Stimulated activated naive CD8-positive, alpha-beta T cell treated with anti-CD3 and anti-CD28 coated beads, Interleukin-15, Interleukin-2, amounts not matched to agents 100 ng/mL and 50 ng/mL, for 24 hours (primary cell): ENCODE results near the gene SLC25A44.

Experiments used
- H3K27ac Mint-ChIP-seq: one replicate; pipeline ENCODE4 v1.8.0; 2021; ENCODE audit warnings: mild to moderate bottlenecking, mixed read lengths
- H3K27me3 Mint-ChIP-seq: one replicate; pipeline ENCODE4 v1.8.0; 2021; ENCODE audit warnings: mixed read lengths
- H3K36me3 Mint-ChIP-seq: one replicate; pipeline ENCODE4 v1.8.0; 2021; ENCODE audit warnings: low read depth, mixed read lengths
- H3K4me1 Mint-ChIP-seq: one replicate; pipeline ENCODE4 v1.8.0; 2021; ENCODE audit warnings: low read depth, mixed read lengths
- H3K4me3 Mint-ChIP-seq: one replicate; pipeline ENCODE4 v1.8.0; 2021; ENCODE audit warnings: mild to moderate bottlenecking, mixed read lengths
- H3K9me3 Mint-ChIP-seq: one replicate; pipeline ENCODE4 v1.8.0; 2021; ENCODE audit warnings: mixed read lengths

The SLC25A44 gene

DNA sequence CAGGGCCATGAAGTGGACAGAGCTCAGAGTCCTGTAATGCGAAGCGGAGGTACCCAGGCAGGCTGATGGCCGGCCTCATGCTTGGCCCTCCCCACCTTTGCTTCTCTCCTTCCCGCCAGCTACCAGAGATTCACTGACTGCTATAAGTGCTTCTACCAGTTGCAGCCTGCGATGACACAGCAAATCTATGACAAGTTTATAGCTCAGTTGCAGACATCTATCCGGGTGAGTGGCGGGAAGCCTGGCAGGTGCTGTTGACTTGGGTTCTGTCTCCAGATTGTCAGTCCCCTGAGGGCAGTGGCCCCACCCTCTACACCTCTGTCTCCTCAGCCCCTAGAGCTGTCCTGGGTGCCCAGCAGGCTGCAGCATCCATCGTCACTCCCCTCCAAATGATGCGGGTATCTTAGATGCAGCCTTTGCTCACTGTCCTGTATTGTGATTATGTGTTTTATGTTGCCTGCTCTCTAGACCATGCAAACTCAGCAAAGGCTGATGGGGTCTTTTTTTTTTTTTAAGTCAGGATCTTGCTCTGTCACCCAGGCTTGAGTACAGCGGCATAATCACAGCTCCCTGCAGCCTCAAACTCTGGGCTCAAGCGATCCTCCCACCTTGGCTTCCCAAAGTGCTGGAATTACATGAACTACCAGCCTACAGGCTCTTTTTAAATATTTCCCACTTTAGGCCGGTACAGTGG is 38.4 kb downstream of the SLC25A44 start:
- Mint-ChIP-seq H3K27ac (no peak overlapping the region), H3K36me3 (peaks cover 46% of the 10 kb centered on the region), H3K4me1 (peaks cover 11% of the 10 kb centered on the region)

DNA sequence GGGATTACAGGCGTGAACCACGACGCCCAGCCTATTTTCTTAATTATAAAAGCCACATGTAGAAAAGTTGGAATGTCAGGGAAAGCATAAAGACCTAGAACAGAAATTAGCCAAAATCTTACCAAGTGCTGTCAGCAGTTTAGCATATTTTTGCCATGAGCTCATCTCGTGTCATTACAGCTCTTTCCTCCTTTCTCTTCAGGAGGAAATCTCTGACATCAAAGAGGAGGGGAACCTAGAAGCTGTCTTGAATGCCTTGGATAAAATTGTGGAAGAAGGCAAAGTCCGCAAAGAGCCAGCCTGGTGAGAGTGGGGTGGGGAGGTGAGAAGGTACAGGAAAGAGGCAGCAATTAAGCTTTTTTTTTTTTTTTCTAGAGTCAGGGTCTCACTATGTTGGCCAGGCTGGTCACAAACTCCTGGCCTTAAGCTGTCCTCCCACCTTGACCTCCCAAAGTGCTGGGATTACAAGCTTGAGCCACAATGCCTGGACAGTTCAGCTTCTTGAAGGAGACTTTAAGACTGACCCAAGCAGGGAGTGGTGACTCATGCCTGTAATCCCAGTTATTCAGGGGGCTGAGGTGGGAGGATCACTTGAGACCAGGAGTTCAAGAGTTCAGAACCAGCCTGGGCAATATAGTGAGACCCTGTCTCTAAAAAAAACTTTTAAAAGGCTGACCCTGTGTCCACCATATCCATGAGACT is 39.7 kb downstream of the SLC25A44 start:
- Mint-ChIP-seq H3K4me3 (no peak overlapping the region), H3K9me3 (no peaks in the 10 kb centered on the region), H3K4me1 (peaks cover 16% of the 10 kb centered on the region), H3K36me3 (peaks cover 52% of the 10 kb centered on the region), H3K27me3 (no peaks in the 10 kb centered on the region), H3K27ac (no peak overlapping the region)

More for the DNA sequence above, 38.4 kb downstream of the SLC25A44 start:
- H3K4me3 Mint-ChIP-seq = no peak overlapping the region
- H3K27me3 Mint-ChIP-seq = no peaks in the 10 kb centered on the region
- H3K9me3 Mint-ChIP-seq = no peaks in the 10 kb centered on the region

DNA sequence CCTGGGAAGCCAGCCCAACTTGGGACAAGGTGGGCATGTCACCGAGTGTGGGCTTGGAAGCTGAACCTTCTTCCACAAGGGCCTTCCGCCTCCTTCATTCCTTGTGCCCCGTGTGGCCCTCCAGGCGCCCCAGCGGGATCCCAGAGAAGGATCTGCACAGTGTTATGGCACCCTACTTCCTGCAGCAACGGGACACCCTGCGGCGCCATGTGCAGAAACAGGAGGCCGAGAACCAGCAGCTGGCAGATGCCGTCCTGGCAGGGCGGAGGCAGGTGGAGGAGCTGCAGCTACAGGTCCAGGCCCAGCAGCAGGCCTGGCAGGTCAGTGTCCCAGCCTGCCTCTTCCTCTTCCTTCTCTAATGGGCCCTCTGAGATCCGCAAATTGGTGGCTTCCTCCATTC is 42.3 kb downstream of the SLC25A44 start:
- Mint-ChIP-seq H3K4me3 (no peak overlapping the region), H3K27ac (no peak overlapping the region), H3K27me3 (no peaks in the 10 kb centered on the region), H3K36me3 (peaks cover 57% of the 10 kb centered on the region), H3K4me1 (peaks cover 13% of the 10 kb centered on the region), H3K9me3 (no peaks in the 10 kb centered on the region)

DNA sequence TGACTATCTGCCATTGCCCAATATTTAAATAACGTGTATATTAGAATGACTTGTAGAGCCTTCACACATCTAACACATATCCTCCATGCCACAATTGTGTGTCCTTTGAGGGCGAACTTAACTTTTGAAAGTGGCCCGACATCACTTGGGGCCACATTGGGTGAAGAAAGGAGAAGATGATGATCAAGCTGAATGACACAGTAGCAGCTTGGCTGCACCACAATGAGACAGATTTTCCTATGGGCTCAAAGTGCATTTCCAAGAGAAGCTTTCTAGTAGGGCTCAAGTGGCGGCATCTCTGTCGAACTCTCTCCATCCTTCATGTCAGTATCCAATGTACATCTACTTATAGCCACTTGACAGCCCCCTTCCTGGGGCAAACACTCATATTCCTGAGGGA is 44.3 kb downstream of the SLC25A44 start:
- H3K27ac Mint-ChIP-seq = peak overlapping the region; percentile 79
- H3K4me1 Mint-ChIP-seq = peaks cover 13% of the 10 kb centered on the region
- no peaks in the 10 kb centered on the region for H3K9me3 Mint-ChIP-seq
- H3K36me3 Mint-ChIP-seq = peaks cover 57% of the 10 kb centered on the region
- no peaks in the 10 kb centered on the region for H3K27me3 Mint-ChIP-seq
- H3K4me3 Mint-ChIP-seq = no peak overlapping the region

DNA sequence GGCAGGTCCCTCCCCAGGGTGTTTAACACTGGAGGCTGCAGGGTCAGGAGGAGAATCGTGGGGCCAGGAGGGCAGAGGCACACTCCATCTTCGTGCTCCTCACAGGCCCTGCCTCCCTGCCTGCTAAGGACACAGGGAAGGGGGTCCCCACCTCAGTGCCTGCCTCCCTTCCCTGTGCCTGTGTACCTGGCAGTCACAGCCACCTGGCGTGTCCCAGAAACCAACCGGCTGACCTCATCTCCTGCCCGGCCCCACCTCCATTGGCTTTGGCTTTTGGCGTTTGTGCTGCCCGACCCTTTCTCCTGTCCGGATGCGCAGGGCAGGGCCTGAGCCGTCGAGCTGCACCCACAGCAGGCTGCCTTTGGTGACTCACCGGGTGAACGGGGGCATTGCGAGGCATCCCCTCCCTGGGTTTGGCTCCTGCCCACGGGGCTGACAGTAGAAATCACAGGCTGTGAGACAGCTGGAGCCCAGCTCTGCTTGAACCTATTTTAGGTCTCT is 47.5 kb downstream of the SLC25A44 start:
- Mint-ChIP-seq H3K27me3 (no peaks in the 10 kb centered on the region), H3K4me1 (peaks cover 33% of the 10 kb centered on the region), H3K4me3 (no peak overlapping the region), H3K27ac (peak overlapping the region; percentile 15), H3K36me3 (peaks cover 42% of the 10 kb centered on the region), H3K9me3 (no peaks in the 10 kb centered on the region)

DNA sequence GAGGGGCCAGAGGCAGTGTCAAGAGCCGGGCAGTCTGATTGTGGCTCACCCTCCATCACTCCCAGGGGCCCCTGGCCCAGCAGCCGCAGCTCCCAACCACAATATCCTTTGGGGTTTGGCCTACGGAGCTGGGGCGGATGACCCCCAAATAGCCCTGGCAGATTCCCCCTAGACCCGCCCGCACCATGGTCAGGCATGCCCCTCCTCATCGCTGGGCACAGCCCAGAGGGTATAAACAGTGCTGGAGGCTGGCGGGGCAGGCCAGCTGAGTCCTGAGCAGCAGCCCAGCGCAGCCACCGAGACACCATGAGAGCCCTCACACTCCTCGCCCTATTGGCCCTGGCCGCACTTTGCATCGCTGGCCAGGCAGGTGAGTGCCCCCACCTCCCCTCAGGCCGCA is 48.0 kb downstream of the SLC25A44 start, which contains the start of gene BGLAP:
TSS of gene BGLAP (plus strand) at position 259 of the 400 bp plus-strand sequence. CDS start at position 307, 48 bp downstream.
- H3K36me3 Mint-ChIP-seq = peaks cover 37% of the 10 kb centered on the region
- H3K4me3 Mint-ChIP-seq = no peak within 1 kb of the TSS
- H3K27me3 Mint-ChIP-seq = no peaks in the 10 kb centered on the region
- H3K9me3 Mint-ChIP-seq = no peaks in the 10 kb centered on the region
- H3K27ac Mint-ChIP-seq = peak within 1 kb of the TSS; percentile 36
- peaks cover 33% of the 10 kb centered on the region for H3K4me1 Mint-ChIP-seq

DNA sequence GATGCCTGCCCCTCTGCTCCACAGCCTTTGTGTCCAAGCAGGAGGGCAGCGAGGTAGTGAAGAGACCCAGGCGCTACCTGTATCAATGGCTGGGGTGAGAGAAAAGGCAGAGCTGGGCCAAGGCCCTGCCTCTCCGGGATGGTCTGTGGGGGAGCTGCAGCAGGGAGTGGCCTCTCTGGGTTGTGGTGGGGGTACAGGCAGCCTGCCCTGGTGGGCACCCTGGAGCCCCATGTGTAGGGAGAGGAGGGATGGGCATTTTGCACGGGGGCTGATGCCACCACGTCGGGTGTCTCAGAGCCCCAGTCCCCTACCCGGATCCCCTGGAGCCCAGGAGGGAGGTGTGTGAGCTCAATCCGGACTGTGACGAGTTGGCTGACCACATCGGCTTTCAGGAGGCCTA is 48.8 kb downstream of the SLC25A44 start:
- no peaks in the 10 kb centered on the region for H3K9me3 Mint-ChIP-seq
- H3K27ac Mint-ChIP-seq = no peak overlapping the region
- H3K27me3 Mint-ChIP-seq = no peaks in the 10 kb centered on the region
- peaks cover 29% of the 10 kb centered on the region for H3K36me3 Mint-ChIP-seq
- peaks cover 31% of the 10 kb centered on the region for H3K4me1 Mint-ChIP-seq
- no peak overlapping the region for H3K4me3 Mint-ChIP-seq

DNA sequence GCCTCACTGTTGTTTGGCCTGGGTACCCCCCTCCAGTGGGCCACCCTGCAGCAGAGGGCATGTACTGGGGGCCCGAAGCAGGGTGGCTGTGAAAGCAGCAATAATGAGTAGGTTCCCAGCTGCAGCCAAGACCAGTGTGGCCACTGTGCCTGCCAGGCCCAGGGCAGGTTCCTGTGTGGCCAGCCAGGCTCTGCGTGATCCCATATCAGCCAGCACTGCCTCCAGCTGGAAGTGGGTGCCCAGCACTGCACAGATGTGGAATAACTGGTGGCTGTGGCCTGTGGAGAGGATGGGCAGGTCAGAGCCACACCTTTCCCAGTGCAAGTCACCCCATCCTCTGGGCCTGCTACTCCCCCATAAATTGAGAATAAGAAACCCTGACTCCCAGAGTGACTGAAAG is 50.2 kb downstream of the SLC25A44 start:
- Mint-ChIP-seq H3K9me3 (no peaks in the 10 kb centered on the region), H3K4me3 (no peak overlapping the region), H3K27ac (no peak overlapping the region), H3K4me1 (peaks cover 20% of the 10 kb centered on the region), H3K27me3 (no peaks in the 10 kb centered on the region), H3K36me3 (peaks cover 17% of the 10 kb centered on the region)

DNA sequence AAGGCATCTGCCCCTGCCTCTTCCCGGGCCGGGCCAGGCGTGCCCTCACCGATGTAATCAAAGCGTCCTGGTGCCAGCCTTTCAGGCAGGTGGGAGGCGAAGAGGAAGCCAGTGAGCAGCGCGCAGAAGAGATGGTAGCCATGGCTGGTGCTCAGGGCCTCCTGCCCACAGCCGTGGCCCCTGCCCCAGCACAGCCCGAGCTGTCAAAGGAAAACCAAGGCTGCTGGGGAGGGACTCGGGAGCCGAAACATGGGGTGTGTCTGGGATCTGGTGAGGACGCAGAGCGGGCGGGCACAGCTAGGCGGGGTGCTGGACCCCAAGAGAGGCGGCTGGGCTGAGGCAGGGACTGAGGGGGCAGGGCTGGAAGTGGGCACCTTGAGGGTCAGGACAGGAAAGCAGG is 50.8 kb downstream of the SLC25A44 start:
- no peaks in the 10 kb centered on the region for H3K9me3 Mint-ChIP-seq
- H3K27me3 Mint-ChIP-seq = no peaks in the 10 kb centered on the region
- H3K4me3 Mint-ChIP-seq = no peak overlapping the region
- H3K27ac Mint-ChIP-seq = peak overlapping the region; percentile 74
- H3K4me1 Mint-ChIP-seq = peaks cover 20% of the 10 kb centered on the region
- H3K36me3 Mint-ChIP-seq = peaks cover 14% of the 10 kb centered on the region

DNA sequence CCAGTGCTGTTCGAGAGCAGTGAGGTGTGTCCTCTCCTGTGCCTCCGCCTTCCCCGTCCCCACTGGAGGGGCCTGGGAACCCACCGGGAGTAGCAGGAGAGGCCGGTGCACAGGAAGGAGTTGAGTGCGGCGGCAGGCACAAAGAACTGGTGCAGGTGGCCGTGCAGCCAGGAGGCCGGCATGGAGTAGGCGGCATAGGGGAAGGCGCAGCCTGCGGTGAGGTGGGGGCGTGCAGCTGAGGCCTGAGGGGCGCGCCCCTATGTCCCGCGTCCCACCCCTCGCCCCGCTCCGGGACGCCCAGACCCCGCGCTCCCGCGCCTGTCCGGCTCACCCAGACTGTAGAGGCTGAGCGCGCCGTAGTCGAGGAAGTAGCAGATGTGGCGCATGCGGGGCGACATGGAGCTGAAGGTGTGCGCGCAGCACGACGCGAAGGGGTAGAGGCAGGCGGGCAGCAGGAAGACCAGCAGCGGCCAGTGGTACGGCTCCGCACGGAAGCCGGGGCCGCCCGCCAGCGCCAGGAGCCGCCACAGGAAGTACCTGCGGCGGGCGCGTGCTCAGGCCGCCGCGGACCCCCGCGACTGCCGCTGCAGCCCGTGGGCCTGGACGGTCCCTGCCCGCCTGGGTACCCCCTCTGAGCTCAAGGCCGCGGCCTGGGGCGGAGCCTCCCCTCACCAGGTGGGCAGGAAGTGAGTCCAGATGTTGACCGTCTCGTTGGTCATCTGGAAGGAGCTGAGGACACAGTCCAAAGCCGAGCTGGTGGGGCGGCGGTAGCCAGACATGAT is 51.7 kb downstream of the SLC25A44 start:
- Mint-ChIP-seq H3K27me3 (no peaks in the 10 kb centered on the region), H3K4me1 (peaks cover 20% of the 10 kb centered on the region), H3K36me3 (peaks cover 15% of the 10 kb centered on the region), H3K27ac (peak overlapping the region; percentile 74), H3K9me3 (no peaks in the 10 kb centered on the region), H3K4me3 (peak overlapping the region; percentile 75)

DNA sequence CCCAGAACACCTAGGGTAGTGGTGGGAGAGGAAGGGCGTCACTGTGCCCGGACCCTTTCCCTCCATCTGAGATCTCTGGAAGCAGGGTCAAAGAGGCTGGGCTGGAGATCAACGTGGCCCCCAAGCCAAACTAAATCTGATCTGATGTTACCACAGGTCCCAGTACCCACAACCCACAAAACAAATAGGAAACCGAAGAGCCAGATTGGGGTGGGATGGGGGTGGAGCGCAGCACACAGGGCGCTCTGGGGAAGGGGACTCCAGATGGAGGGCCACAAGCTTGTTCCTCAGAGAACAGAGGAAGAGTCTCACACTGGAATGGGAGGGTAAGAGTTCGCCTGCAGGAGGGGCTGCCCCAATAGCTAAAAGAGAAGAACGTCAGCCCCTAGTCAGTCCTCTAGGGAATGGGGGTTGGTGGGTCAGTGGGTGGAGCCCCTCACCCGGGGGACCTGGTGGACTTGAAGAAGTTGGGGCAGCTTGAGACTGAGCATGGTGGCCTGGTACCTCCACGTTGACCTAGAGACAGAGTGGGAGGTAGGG is 52.4 kb downstream of the SLC25A44 start:
- peaks cover 20% of the 10 kb centered on the region for H3K4me1 Mint-ChIP-seq
- peaks cover 11% of the 10 kb centered on the region for H3K36me3 Mint-ChIP-seq
- H3K27ac Mint-ChIP-seq = peak overlapping the region; percentile 6

DNA sequence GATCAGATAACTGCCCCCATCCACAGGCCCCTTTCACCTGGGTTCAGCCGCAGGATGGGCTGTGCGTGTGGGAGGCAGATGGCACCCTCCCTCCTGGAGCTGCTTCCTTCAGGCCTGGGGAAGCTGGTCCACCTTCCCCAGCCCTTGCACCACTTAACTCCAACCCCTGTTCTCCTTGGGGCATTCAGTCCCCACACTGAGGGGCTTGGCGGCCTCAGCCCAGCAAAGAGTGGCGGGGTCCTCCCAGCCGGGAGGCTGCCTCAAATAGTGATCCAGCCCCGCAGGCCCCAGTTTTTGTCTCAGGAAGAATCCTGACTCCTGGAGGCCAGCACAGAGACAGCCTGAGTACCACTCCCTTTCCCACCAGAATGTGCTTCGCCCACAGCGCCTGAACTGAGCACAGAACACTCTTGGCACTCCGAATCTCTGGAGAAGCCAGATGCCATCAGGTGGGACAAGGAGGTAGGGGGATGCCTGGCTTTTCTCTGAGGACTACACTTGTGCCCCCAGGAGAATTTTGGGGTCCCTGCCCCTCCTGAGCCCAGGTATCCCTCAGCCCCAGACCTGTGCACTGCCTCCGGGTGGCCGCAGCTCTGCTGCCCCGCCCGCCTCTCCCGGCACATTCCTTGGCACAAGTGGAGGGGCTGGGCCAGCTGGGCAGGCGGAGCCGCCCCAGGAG is 53.0 kb downstream of the SLC25A44 start:
- Mint-ChIP-seq H3K36me3 (peaks cover 11% of the 10 kb centered on the region), H3K27me3 (no peaks in the 10 kb centered on the region), H3K9me3 (no peaks in the 10 kb centered on the region), H3K27ac (no peak overlapping the region), H3K4me1 (peaks cover 20% of the 10 kb centered on the region), H3K4me3 (no peak overlapping the region)

More for the DNA sequence above, 52.4 kb downstream of the SLC25A44 start:
- Mint-ChIP-seq H3K9me3 (no peaks in the 10 kb centered on the region), H3K27me3 (no peaks in the 10 kb centered on the region), H3K4me3 (peak overlapping the region; percentile 19)

DNA sequence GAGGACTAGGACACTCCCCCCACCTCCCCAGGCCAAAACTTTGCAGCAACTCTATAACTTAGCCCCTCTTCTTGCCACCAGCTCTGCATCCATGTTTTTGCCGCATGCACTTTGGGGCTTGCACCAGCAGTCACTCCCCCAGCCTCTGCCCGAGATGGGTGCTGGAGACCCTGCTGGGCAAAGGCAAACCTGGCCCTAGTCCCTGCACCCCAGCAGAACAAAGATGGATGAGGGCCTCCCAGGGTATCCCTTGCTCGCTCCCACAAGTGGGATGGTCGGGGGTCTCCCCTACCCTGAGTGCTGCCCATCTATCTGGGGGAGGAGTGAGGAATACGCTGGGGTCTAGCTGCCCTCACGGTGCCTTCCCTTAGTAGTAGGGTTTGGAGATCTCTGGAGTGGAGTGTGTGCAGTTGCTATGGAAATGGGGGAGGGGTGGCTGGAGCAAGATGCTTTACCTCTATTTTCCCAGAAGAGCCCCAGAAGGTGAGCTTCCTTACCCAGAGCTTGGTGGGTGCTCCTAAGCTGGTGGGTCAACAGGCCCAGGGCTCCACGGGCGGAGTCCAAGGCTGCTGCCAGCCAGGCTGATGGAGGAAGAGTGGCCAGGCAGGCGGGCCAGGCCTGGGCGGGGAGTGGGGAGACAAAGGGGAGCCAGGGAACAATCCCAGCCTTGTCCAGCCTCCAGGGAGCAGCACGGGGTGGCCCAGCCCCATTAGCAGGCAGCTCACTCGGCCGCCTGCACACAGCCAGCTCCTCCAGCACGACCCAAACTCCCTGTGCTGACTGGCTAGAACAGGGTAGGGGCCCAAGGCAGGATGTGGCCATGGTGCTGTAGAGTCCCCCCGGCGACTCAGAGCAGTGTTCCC is 53.8 kb downstream of the SLC25A44 start, which contains the start of gene PAQR6:
TSS of gene PAQR6 (minus strand) at position 597 of the 863 bp plus-strand sequence. CDS start 1,325 bp downstream, outside the sequence.
- H3K4me1 Mint-ChIP-seq = peaks cover 20% of the 10 kb centered on the region
- H3K27me3 Mint-ChIP-seq = no peaks in the 10 kb centered on the region
- peaks cover 19% of the 10 kb centered on the region for H3K36me3 Mint-ChIP-seq
- H3K9me3 Mint-ChIP-seq = no peaks in the 10 kb centered on the region
- H3K27ac Mint-ChIP-seq = peak within 1 kb of the TSS; percentile 36
- H3K4me3 Mint-ChIP-seq = no peak within 1 kb of the TSS
